ENCODE data around the gene NACAD.
"Not testable (repeated sequence)": the region's sequence is repeated elsewhere in the genome, so short reads cannot be mapped to it uniquely, and the experiment has no call there.

The NACAD gene

GRCh38 chr7:45088821-45089340 is at the start of gene NACAD:
NACAD (minus strand) TSS chr7:45088969; CDS start chr7:45088894, 75 bp downstream.
- no peak for DNase-seq

- peak; percentile 16 for DNase-seq
These were observed 47.6 kb upstream of the NACAD start for GRCh38 chr7:45136106-45137060.

- DNase-seq: no peak
These were observed 45.1 kb upstream of the NACAD start for GRCh38 chr7:45133877-45134276.

GRCh38 chr7:45133352-45133751 is 44.6 kb upstream of the NACAD start:
- DNase-seq: no peak

- no peak for DNase-seq
These were observed 44.0 kb upstream of the NACAD start for GRCh38 chr7:45132708-45133320.

- DNase-seq: no peak
These were observed 43.1 kb upstream of the NACAD start for GRCh38 chr7:45131891-45132290.

GRCh38 chr7:45130910-45131309 is 42.1 kb upstream of the NACAD start:
- no peak for DNase-seq

GRCh38 chr7:45129906-45130305 is 41.1 kb upstream of the NACAD start:
- DNase-seq: no peak

- DNase-seq: no peak
These were observed 40.5 kb upstream of the NACAD start for GRCh38 chr7:45129181-45129800.

GRCh38 chr7:45126920-45127319 is 38.2 kb upstream of the NACAD start:
- no peak for DNase-seq

GRCh38 chr7:45126201-45126600 is 37.4 kb upstream of the NACAD start:
- no peak for DNase-seq

GRCh38 chr7:45125193-45125904 is 36.6 kb upstream of the NACAD start:
- DNase-seq: no peak

GRCh38 chr7:45123913-45124710 is 35.3 kb upstream of the NACAD start:
- no peak for DNase-seq

GRCh38 chr7:45122975-45123860 is 34.4 kb upstream of the NACAD start:
- DNase-seq: no peak

- DNase-seq: no peak
These were observed 30.8 kb upstream of the NACAD start for GRCh38 chr7:45119550-45119949.

- no peak for DNase-seq
These were observed 30.1 kb upstream of the NACAD start for GRCh38 chr7:45118889-45119331.

- no peak for DNase-seq
These were observed 29.5 kb upstream of the NACAD start for GRCh38 chr7:45118292-45118691.

- DNase-seq: no peak
These were observed 28.8 kb upstream of the NACAD start for GRCh38 chr7:45117582-45117981.

- no peak for DNase-seq
These were observed 27.3 kb upstream of the NACAD start for GRCh38 chr7:45116048-45116447.

GRCh38 chr7:45114926-45115325 is 26.2 kb upstream of the NACAD start:
- no peak for DNase-seq

GRCh38 chr7:45114257-45114656 is 25.5 kb upstream of the NACAD start:
- not testable (repeated sequence) for DNase-seq

Measured in NCI-H524 treated with DMSO at 0.1 percent for 48 hours (cell line).